ENCODE results near the gene CHST7.

Gene CHST7

GRCh38 chrX:46573892-46574773, 568 bp downstream of the CHST7 start:
- DNase-seq: peak; percentile 55

GRCh38 chrX:46574774-46575381, 1.3 kb downstream of the CHST7 start:
- DNase-seq: no peak

GRCh38 chrX:46575586-46575985, 2.0 kb downstream of the CHST7 start:
- DNase-seq: no peak

- DNase-seq: no peak
Observed at GRCh38 chrX:46575991-46576392, 2.4 kb downstream of the CHST7 start.

GRCh38 chrX:46576458-46576857, 2.9 kb downstream of the CHST7 start:
- DNase-seq: no peak

- peak; percentile 20 for DNase-seq
Observed at GRCh38 chrX:46577221-46578005, 3.8 kb downstream of the CHST7 start.

- DNase-seq: no peak
Observed at GRCh38 chrX:46579250-46579649, 5.7 kb downstream of the CHST7 start.

GRCh38 chrX:46580613-46581012, 7.0 kb downstream of the CHST7 start:
- DNase-seq: no peak

GRCh38 chrX:46582325-46582724, 8.8 kb downstream of the CHST7 start:
- peak; percentile 59 for DNase-seq

GRCh38 chrX:46582966-46583365, 9.4 kb downstream of the CHST7 start:
- DNase-seq: peak; percentile 91

GRCh38 chrX:46584736-46585135, 11.2 kb downstream of the CHST7 start:
- DNase-seq: no peak

GRCh38 chrX:46587158-46587557, 13.6 kb downstream of the CHST7 start:
- peak; percentile 58 for DNase-seq

GRCh38 chrX:46587753-46588171, 14.2 kb downstream of the CHST7 start:
- DNase-seq: peak; percentile 22

GRCh38 chrX:46588263-46588662, 14.7 kb downstream of the CHST7 start:
- DNase-seq: peak; percentile 83

GRCh38 chrX:46589977-46590723, 16.6 kb downstream of the CHST7 start:
- DNase-seq: peak; percentile 54

- DNase-seq: no peak
Observed at GRCh38 chrX:46595084-46595483, 21.5 kb downstream of the CHST7 start.

- DNase-seq: no peak
Observed at GRCh38 chrX:46597208-46597607, 23.6 kb downstream of the CHST7 start.

- no peak for DNase-seq
Observed at GRCh38 chrX:46597771-46598170, 24.2 kb downstream of the CHST7 start.

GRCh38 chrX:46599051-46599560, 25.5 kb downstream of the CHST7 start:
- no peak for DNase-seq

- DNase-seq: no peak
Observed at GRCh38 chrX:46601283-46601682, 27.7 kb downstream of the CHST7 start.

GRCh38 chrX:46602468-46603102, 29.0 kb downstream of the CHST7 start:
- no peak for DNase-seq

GRCh38 chrX:46607916-46608315, 34.4 kb downstream of the CHST7 start:
- no peak for DNase-seq

All from fibroblast of skin of abdomen (primary cell).